GM23338 (cell line): Measurements from ENCODE around the gene RBP7. TPM values are rescaled to one million over a fixed set of nuclear protein-coding genes. Genes with fewer than 3 reads are reported as not detected.

Experiments
- ATAC-seq: fragments of 200-7000 bp; cut with Tn5 transposase; 3 replicates; pipeline ENCODE4 v1.9.1; 2020
- DNase-seq: peaks from one replicate; pipeline ENCODE4 v3.0.0-alpha.2; 2015; ENCODE audit warnings: low spot score
- H2AFZ ChIP-seq: fragments of 200-600 bp; sonication (generic); 2 replicates; pipeline ENCODE4 v1.8.0; 2016; ENCODE audit warnings: antibody characterized with exemption, mild to moderate bottlenecking, moderate library complexity
- H3F3A ChIP-seq: fragments of 200-600 bp; sonication (generic); replicated peaks from 2 replicates; pipeline ENCODE4 v1.8.0; 2017; ENCODE audit warnings: antibody characterized with exemption, mixed run types, low read depth
- H3K27ac ChIP-seq: fragments of 200-600 bp; sonication (generic); 2 replicates; pipeline ENCODE4 v1.6.1; 2016; ENCODE audit warnings: low read depth
- H3K27me3 ChIP-seq: fragments of 200-600 bp; sonication (generic); 2 replicates; pipeline ENCODE4 v1.8.0; 2016; ENCODE audit warnings: mild to moderate bottlenecking, mixed run types, moderate library complexity; ENCODE audit not compliant: insufficient read depth
- H3K36me3 ChIP-seq: fragments of 200-600 bp; sonication (generic); 2 replicates; pipeline ENCODE4 v1.8.0; 2016; ENCODE audit warnings: mild to moderate bottlenecking; ENCODE audit not compliant: insufficient read depth
- H3K4me1 ChIP-seq: fragments of 200-600 bp; sonication (generic); 2 replicates; pipeline ENCODE4 v1.8.0; 2016; ENCODE audit warnings: mild to moderate bottlenecking, moderate library complexity; ENCODE audit not compliant: insufficient read depth
- H3K4me2 ChIP-seq: fragments of 200-600 bp; sonication (generic); 2 replicates; pipeline ENCODE4 v1.7.1; 2017; ENCODE audit warnings: mixed run types
- H3K4me3 ChIP-seq: fragments of 200-600 bp; sonication (generic); 2 replicates; pipeline ENCODE4 v1.6.1; 2016; ENCODE audit warnings: mixed run types
- H3K79me2 ChIP-seq: fragments of 200-600 bp; sonication (generic); replicated peaks from 2 replicates; pipeline ENCODE4 v1.8.0; 2017; ENCODE audit warnings: mild to moderate bottlenecking; ENCODE audit not compliant: insufficient read depth
- H3K9me2 ChIP-seq: fragments of 200-600 bp; sonication (generic); 2 replicates; pipeline ENCODE4 v1.8.0; 2017; ENCODE audit not compliant: insufficient read depth
- H4K20me1 ChIP-seq: fragments of 200-600 bp; sonication (generic); replicated peaks from 2 replicates; pipeline ENCODE4 v1.8.0; 2017; ENCODE audit warnings: mild to moderate bottlenecking; ENCODE audit not compliant: insufficient read depth
- H3K27ac Mint-ChIP-seq: 2 replicates; pipeline ENCODE4 v1.8.0; 2020; ENCODE audit warnings: inconsistent platforms, mild to moderate bottlenecking, moderate library complexity, mixed read lengths
- H3K27me3 Mint-ChIP-seq: 3 replicates; pipeline ENCODE4 v1.8.0; 2022; ENCODE audit warnings: low read depth, mild to moderate bottlenecking, moderate library complexity, mixed read lengths, inconsistent platforms; ENCODE audit not compliant: insufficient read depth, poor library complexity
- H3K36me3 Mint-ChIP-seq: 3 replicates; pipeline ENCODE4 v1.8.0; 2021; ENCODE audit warnings: low read depth, mild to moderate bottlenecking, inconsistent platforms, moderate library complexity, mixed read lengths
- H3K4me1 Mint-ChIP-seq: 3 replicates; pipeline ENCODE4 v1.8.0; 2020; ENCODE audit warnings: mild to moderate bottlenecking, inconsistent platforms, mixed read lengths
- H3K4me3 Mint-ChIP-seq: 3 replicates; pipeline ENCODE4 v1.8.0; 2021; ENCODE audit warnings: moderate library complexity, mild to moderate bottlenecking, inconsistent platforms, mixed read lengths
- H3K9me3 Mint-ChIP-seq: 3 replicates; pipeline ENCODE4 v1.8.0; 2020; ENCODE audit warnings: moderate library complexity, mild to moderate bottlenecking, inconsistent platforms, mixed read lengths
- ETS1 ChIP-seq: IDR thresholded peaks from 2 replicates; pipeline ENCODE4 v1.6.1; 2016; ENCODE audit warnings: antibody characterized with exemption
- JUNB ChIP-seq: IDR thresholded peaks from one replicate; pipeline ENCODE4 v1.6.1; 2016; ENCODE audit warnings: antibody characterized with exemption; ENCODE audit not compliant: unreplicated experiment
- polyA plus RNA-seq: library from polyadenylated mRNA; unstranded; fragments of >200 nt; fragmentation: Nextera tagmentation; extraction: Ambion mirVana; gene quantifications from 2 replicates; pipeline ENCODE4 v1.2.1, GENCODE V29; 2016
- total RNA-seq: library from RNA; depleted of rRNA; stranded (reverse); fragments of >200 nt; shearing (Covaris generic); gene quantifications from 2 replicates; pipeline ENCODE4 v1.2.3, GENCODE V29; 2014
- TF ChIP-seq, protein P1 (sequence below): fragments of 250-450 bp; sonication (Bioruptor Pico); IDR thresholded peaks from 2 replicates; pipeline ENCODE4 v1.5.0; 2020; ENCODE audit warnings: mild to moderate bottlenecking, moderate library complexity

Gene RBP7
- total and polyA plus RNA-seq, 2 experiments from 2014 or later, result 3.2 to 16.7 TPM

DNA sequence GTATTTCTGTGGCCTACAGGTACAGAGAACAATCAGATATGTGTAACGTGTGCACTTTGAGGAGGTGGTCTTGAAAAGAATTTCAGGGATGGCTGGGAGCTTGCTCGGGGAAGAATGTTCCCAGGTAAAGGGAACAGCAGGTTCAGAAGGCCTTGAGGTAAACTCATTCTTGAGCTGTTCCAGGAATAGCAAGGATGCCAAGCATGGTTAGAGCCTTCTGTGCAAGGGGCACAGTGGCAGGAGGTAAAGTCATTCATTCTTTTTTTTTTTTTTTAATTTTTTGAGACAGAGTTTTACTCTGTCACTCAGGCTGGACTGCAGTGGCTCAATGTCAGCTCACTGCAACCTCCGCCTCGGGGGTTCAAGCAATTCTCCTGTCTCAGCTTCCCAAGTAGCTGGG is 45.7 kb downstream of the RBP7 start:
- peaks cover 24% of the 10 kb centered on the region for H3K4me1 Mint-ChIP-seq
- Histone ChIP-seq H3K36me3 (peaks cover 2% of the 10 kb centered on the region; the same call in 1 of the 2 replicates), H3K79me2 (peaks cover 100% of the 10 kb centered on the region), H3K27me3 (no peaks in the 10 kb centered on the region), H2AFZ (no peak overlapping the region), H3K9me2 (no peaks in the 10 kb centered on the region), H3K27ac (no peak overlapping the region), H3K4me2 (no peak overlapping the region), H3F3A (no peaks in the 10 kb centered on the region; the same call in 1 of the 2 replicates), H3K4me3 (no peak overlapping the region), H3K4me1 (peaks cover 19% of the 10 kb centered on the region), H4K20me1 (peaks cover 26% of the 10 kb centered on the region)
- DNase-seq (no peak), ATAC-seq (no peak)
- peaks cover 3% of the 10 kb centered on the region for H3K27me3 Mint-ChIP-seq
- no peak overlapping the region for H3K4me3 Mint-ChIP-seq
- TF ChIP-seq, protein P1, sequence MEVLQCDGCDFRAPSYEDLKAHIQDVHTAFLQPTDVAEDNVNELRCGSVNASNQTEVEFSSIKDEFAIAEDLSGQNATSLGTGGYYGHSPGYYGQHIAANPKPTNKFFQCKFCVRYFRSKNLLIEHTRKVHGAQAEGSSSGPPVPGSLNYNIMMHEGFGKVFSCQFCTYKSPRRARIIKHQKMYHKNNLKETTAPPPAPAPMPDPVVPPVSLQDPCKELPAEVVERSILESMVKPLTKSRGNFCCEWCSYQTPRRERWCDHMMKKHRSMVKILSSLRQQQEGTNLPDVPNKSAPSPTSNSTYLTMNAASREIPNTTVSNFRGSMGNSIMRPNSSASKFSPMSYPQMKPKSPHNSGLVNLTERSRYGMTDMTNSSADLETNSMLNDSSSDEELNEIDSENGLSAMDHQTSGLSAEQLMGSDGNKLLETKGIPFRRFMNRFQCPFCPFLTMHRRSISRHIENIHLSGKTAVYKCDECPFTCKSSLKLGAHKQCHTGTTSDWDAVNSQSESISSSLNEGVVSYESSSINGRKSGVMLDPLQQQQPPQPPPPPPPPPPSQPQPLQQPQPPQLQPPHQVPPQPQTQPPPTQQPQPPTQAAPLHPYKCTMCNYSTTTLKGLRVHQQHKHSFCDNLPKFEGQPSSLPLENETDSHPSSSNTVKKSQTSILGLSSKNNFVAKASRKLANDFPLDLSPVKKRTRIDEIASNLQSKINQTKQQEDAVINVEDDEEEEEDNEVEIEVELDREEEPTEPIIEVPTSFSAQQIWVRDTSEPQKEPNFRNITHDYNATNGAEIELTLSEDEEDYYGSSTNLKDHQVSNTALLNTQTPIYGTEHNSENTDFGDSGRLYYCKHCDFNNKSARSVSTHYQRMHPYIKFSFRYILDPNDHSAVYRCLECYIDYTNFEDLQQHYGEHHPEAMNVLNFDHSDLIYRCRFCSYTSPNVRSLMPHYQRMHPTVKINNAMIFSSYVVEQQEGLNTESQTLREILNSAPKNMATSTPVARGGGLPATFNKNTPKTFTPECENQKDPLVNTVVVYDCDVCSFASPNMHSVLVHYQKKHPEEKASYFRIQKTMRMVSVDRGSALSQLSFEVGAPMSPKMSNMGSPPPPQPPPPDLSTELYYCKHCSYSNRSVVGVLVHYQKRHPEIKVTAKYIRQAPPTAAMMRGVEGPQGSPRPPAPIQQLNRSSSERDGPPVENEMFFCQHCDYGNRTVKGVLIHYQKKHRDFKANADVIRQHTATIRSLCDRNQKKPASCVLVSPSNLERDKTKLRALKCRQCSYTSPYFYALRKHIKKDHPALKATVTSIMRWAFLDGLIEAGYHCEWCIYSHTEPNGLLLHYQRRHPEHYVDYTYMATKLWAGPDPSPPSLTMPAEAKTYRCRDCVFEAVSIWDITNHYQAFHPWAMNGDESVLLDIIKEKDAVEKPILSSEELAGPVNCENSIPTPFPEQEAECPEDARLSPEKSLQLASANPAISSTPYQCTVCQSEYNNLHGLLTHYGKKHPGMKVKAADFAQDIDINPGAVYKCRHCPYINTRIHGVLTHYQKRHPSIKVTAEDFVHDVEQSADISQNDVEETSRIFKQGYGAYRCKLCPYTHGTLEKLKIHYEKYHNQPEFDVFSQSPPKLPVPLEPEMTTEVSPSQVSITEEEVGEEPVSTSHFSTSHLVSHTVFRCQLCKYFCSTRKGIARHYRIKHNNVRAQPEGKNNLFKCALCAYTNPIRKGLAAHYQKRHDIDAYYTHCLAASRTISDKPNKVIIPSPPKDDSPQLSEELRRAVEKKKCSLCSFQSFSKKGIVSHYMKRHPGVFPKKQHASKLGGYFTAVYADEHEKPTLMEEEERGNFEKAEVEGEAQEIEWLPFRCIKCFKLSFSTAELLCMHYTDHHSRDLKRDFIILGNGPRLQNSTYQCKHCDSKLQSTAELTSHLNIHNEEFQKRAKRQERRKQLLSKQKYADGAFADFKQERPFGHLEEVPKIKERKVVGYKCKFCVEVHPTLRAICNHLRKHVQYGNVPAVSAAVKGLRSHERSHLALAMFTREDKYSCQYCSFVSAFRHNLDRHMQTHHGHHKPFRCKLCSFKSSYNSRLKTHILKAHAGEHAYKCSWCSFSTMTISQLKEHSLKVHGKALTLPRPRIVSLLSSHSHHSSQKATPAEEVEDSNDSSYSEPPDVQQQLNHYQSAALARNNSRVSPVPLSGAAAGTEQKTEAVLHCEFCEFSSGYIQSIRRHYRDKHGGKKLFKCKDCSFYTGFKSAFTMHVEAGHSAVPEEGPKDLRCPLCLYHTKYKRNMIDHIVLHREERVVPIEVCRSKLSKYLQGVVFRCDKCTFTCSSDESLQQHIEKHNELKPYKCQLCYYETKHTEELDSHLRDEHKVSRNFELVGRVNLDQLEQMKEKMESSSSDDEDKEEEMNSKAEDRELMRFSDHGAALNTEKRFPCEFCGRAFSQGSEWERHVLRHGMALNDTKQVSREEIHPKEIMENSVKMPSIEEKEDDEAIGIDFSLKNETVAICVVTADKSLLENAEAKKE (CRISPR knock-in tag), result no peak
- TF ChIP-seq ETS1, result no peak
- TF ChIP-seq JUNB, result no peak
- H3K9me3 Mint-ChIP-seq, result no peaks in the 10 kb centered on the region
- peaks cover 14% of the 10 kb centered on the region; the same call in 2 of the 3 replicates for H3K36me3 Mint-ChIP-seq
- H3K27ac Mint-ChIP-seq, result no peak overlapping the region
